DOHH2 (cell line): ENCODE results near the gene ATG12.

Source experiments
- EZH2phosphoT487 ChIP-seq: fragments of 200-600 bp; sonication (generic); IDR thresholded peaks from 2 replicates; pipeline ENCODE4 v1.6.1; 2017; ENCODE audit warnings: borderline replicate concordance, mild to moderate bottlenecking, antibody characterized with exemption, low read length, moderate library complexity, mixed read lengths
- TF ChIP-seq, protein P1 (sequence below): fragments of 200-600 bp; sonication (generic); IDR thresholded peaks from one replicate; pipeline ENCODE4 v1.5.1; 2014; ENCODE audit warnings: antibody characterized with exemption, mild to moderate bottlenecking, low read depth, low read length; ENCODE audit not compliant: poor library complexity, severe bottlenecking

DNA sequence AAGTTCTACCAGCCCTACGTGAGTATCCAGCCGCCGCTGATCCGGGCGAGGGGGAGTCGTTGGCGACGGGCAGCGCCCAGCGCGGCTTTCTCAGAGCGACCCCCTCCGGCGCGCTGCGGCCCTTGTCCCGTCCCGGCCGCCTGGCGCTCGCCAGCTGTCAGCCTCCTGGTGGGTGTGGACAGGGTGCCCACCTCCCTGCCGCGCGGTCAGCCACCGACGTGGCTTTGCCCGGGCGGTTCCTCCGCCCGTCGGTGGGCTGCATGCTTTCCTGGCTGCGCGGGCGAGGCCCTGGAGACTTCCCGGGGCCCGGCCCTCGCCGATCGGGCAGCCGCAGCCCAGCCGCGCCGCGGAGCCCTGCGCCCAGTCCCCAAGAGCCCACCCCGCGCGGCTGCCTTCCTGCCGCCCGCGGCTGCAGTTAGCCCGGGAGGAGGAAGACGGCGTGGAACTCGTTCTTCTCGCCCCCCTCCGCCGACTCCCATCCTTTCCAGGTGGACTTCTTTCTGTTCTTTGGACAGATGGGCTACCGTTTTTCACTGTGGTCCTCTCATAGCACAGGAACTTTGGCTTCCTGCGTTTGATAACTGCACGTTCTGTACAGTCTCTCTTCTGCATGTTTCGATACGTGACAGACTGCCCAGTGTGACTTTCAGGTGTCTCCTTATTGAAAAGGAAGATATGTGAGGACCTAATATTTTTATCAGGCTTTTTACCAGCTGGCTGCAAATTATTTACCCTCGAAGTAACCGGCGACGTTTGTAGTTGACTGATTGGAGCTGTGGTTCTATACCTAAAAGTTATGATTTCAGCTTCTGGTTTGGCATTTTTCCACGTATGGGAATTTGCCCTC, 947 bp upstream of the ATG12 start:
- TF ChIP-seq, protein P1, sequence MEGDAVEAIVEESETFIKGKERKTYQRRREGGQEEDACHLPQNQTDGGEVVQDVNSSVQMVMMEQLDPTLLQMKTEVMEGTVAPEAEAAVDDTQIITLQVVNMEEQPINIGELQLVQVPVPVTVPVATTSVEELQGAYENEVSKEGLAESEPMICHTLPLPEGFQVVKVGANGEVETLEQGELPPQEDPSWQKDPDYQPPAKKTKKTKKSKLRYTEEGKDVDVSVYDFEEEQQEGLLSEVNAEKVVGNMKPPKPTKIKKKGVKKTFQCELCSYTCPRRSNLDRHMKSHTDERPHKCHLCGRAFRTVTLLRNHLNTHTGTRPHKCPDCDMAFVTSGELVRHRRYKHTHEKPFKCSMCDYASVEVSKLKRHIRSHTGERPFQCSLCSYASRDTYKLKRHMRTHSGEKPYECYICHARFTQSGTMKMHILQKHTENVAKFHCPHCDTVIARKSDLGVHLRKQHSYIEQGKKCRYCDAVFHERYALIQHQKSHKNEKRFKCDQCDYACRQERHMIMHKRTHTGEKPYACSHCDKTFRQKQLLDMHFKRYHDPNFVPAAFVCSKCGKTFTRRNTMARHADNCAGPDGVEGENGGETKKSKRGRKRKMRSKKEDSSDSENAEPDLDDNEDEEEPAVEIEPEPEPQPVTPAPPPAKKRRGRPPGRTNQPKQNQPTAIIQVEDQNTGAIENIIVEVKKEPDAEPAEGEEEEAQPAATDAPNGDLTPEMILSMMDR, result peak; percentile 42
- no peak for TF ChIP-seq EZH2phosphoT487
